Left lobe of liver (tissue), 2 donors: Measurements from ENCODE around the gene C1orf50. TPM values are rescaled to one million over a fixed set of nuclear protein-coding genes. Genes with fewer than 3 reads are reported as not detected.
"Not testable (repeated sequence)": the region's sequence is repeated elsewhere in the genome, so short reads cannot be mapped to it uniquely, and the experiment has no call there.

Experiments
- ATAC-seq: fragments of 200-7000 bp; cut with Tn5 transposase; one replicate; pipeline ENCODE4 v1.9.1; 2020; ENCODE audit warnings: mild to moderate bottlenecking, moderate library complexity
- DNase-seq: peaks from one replicate; pipeline ENCODE4 v3.0.0-alpha.2; 2020; ENCODE audit warnings: low spot score
- total RNA-seq: library from RNA; stranded (reverse); gene quantifications from one replicate; pipeline ENCODE4 v1.2.1, GENCODE V29; 2021
- donor health status: DM: no; HTN: no; CAD: no; lungs with moderate emphysema.
- donor health status: DM: no; HTN: yes; CAD: no.

Gene C1orf50
- 4.0 TPM for total RNA-seq

- peak; percentile 100 for DNase-seq
Observed at GRCh38 chr1:42766741-42767509, at the start of gene C1orf50, which contains the start of gene P3H1. TSS of gene C1orf50 (plus strand) at chr1:42767249. CDS start at chr1:42767312, 63 bp downstream. TSS of gene P3H1 (minus strand) at chr1:42767028. CDS start at chr1:42766971, 57 bp downstream.

GRCh38 chr1:42720868-42721267, 46.2 kb upstream of the C1orf50 start:
- ATAC-seq (peak; percentile 84), DNase-seq (no peak)

More at GRCh38 chr1:42766741-42767509, at the start of gene C1orf50, which contains the start of gene P3H1:
- peak; percentile 93 for ATAC-seq

- ATAC-seq (no peak), DNase-seq (no peak)
Observed at GRCh38 chr1:42721926-42722325, 45.1 kb upstream of the C1orf50 start.

- not testable (repeated sequence) for ATAC-seq, DNase-seq
Observed at GRCh38 chr1:42722403-42722802, 44.6 kb upstream of the C1orf50 start.

GRCh38 chr1:42723511-42723910, 43.5 kb upstream of the C1orf50 start:
- no peak for DNase-seq
- ATAC-seq, result no peak

- ATAC-seq, DNase-seq: not testable (repeated sequence)
Observed at GRCh38 chr1:42725820-42726219, 41.2 kb upstream of the C1orf50 start.

GRCh38 chr1:42730002-42730401, 37.0 kb upstream of the C1orf50 start:
- peak; percentile 19 for DNase-seq

GRCh38 chr1:42730988-42731387, 36.1 kb upstream of the C1orf50 start:
- no peak for DNase-seq
- ATAC-seq, result no peak

More at GRCh38 chr1:42730002-42730401, 37.0 kb upstream of the C1orf50 start:
- ATAC-seq, result no peak

- no peak for ATAC-seq
Observed at GRCh38 chr1:42731585-42731984, 35.5 kb upstream of the C1orf50 start.

GRCh38 chr1:42732126-42732680, 34.8 kb upstream of the C1orf50 start:
- no peak for ATAC-seq
- peak; percentile 15 for DNase-seq

More at GRCh38 chr1:42731585-42731984, 35.5 kb upstream of the C1orf50 start:
- no peak for DNase-seq

- ATAC-seq (no peak), DNase-seq (peak; percentile 27)
Observed at GRCh38 chr1:42733415-42734200, 33.4 kb upstream of the C1orf50 start.

GRCh38 chr1:42734201-42735035, 32.6 kb upstream of the C1orf50 start:
- ATAC-seq, result no peak
- DNase-seq, result peak; percentile 22

- no peak for ATAC-seq
- peak; percentile 27 for DNase-seq
Observed at GRCh38 chr1:42735056-42735455, 32.0 kb upstream of the C1orf50 start.

GRCh38 chr1:42735477-42736105, 31.5 kb upstream of the C1orf50 start:
- ATAC-seq (no peak), DNase-seq (no peak)

GRCh38 chr1:42736152-42736551, 30.9 kb upstream of the C1orf50 start:
- ATAC-seq, result peak; percentile 14
- DNase-seq, result no peak

- ATAC-seq (no peak), DNase-seq (no peak)
Observed at GRCh38 chr1:42736571-42737200, 30.4 kb upstream of the C1orf50 start.

GRCh38 chr1:42737257-42737656, 29.8 kb upstream of the C1orf50 start:
- DNase-seq, result peak; percentile 66

GRCh38 chr1:42737986-42738677, 28.9 kb upstream of the C1orf50 start:
- no peak for DNase-seq
- no peak for ATAC-seq

More at GRCh38 chr1:42737257-42737656, 29.8 kb upstream of the C1orf50 start:
- ATAC-seq, result peak; percentile 68
